ENCODE results near the gene PROX2.

The PROX2 gene

DNA sequence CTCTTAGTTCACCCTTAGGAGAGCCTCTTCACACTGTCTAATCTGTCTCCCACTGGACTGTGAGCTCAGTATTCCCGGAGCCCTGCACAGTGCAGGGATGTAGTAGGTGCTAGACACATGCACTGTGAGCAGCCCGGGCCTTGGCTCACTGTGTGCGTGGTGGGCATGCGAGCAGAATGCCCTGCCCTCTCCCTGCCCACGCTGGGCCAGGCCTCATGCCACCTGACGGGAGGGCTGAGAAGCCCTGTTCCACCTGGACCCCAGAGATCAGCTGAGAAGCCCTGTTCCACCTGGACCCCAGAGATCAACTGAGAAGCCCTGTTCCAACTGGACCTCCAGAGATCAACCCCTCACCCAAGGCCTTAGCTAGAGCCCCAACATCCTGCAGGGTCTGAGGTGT is 36.2 kb upstream of the PROX2 start:
- DNase-seq: no peak
- H3K4me3 ChIP-seq (ENCODE audit: insufficient read depth in 1 of 2, low read depth in 1 of 2, low read length in 2 of 2): no peak overlapping the region
- peak overlapping the region; percentile 3 for H4K91ac ChIP-seq (ENCODE audit: low read length)
- no peaks in the 10 kb centered on the region for H3K9me3 ChIP-seq (ENCODE audit: control insufficient read depth, low read length)
- no peak overlapping the region for H2BK120ac ChIP-seq (ENCODE audit: low read depth, low read length)
- no peak overlapping the region for H2AK5ac ChIP-seq (ENCODE audit: low read length, severe bottlenecking)
- no peak overlapping the region for H3K4ac ChIP-seq (ENCODE audit: low read depth in 1 of 2, low read length in 2 of 2)
- 85% methylated on average over 6 of the region's 6 CpGs for WGBS
- H3K79me1 ChIP-seq (replicated peaks; ENCODE audit: low read length, poor library complexity, severe bottlenecking): no peaks in the 10 kb centered on the region
- H3K27ac ChIP-seq (ENCODE audit: low read length, poor library complexity, severe bottlenecking): no peak overlapping the region
- peak overlapping the region in 1 of 2 experiments; percentile 13 for H3K14ac ChIP-seq (ENCODE audit: low read length in 2 of 2)
- no peak overlapping the region for H3K23ac ChIP-seq (ENCODE audit: low read length in 2 of 2)
- H2BK12ac ChIP-seq (ENCODE audit: low read length in 2 of 2): no peak overlapping the region
- H3K4me2 ChIP-seq (ENCODE audit: low read length, poor library complexity, severe bottlenecking): no peak overlapping the region
- no peak overlapping the region for H2BK5ac ChIP-seq (ENCODE audit: low read depth, low read length, poor library complexity, severe bottlenecking)
- H3K9ac ChIP-seq (ENCODE audit: low read length): no peak overlapping the region
- H2BK15ac ChIP-seq (ENCODE audit: low read depth, poor library complexity, severe bottlenecking): no peak overlapping the region
- H4K8ac ChIP-seq (ENCODE audit: low read length): no peak overlapping the region
- peaks cover 8% of the 10 kb centered on the region for H3K4me1 ChIP-seq (ENCODE audit: control insufficient read depth, insufficient read depth, low read depth, low read length)
- peaks cover 0 to 11% of the 10 kb centered on the region in 2 experiments for H3K36me3 ChIP-seq (ENCODE audit: control insufficient read depth in 1 of 2, insufficient read depth in 2 of 2, low read depth in 1 of 2, low read length in 2 of 2)
- H3K27me3 ChIP-seq (ENCODE audit: control insufficient read depth in 1 of 2, insufficient read depth in 1 of 2, low read length in 2 of 2): no peaks in the 10 kb centered on the region
- no peak overlapping the region for H2AFZ ChIP-seq (ENCODE audit: low read depth, low read length)
- no peak overlapping the region for H3K18ac ChIP-seq (ENCODE audit: low read depth in 1 of 2, low read length in 2 of 2)

GRCh38 chr14:74911704-74912103 is 35.8 kb upstream of the PROX2 start:
- H3K79me1 ChIP-seq (replicated peaks; ENCODE audit: low read length, poor library complexity, severe bottlenecking): no peaks in the 10 kb centered on the region
- no peak overlapping the region for H3K4me3 ChIP-seq (ENCODE audit: insufficient read depth in 1 of 2, low read depth in 1 of 2, low read length in 2 of 2)
- no peak overlapping the region for H3K9ac ChIP-seq (ENCODE audit: low read length)
- no peak overlapping the region for H3K18ac ChIP-seq (ENCODE audit: low read depth in 1 of 2, low read length in 2 of 2)
- no peak overlapping the region for H3K23ac ChIP-seq (ENCODE audit: low read length in 2 of 2)
- no peak overlapping the region for H2BK12ac ChIP-seq (ENCODE audit: low read length in 2 of 2)
- H4K8ac ChIP-seq (ENCODE audit: low read length): no peak overlapping the region
- no peak overlapping the region for H2BK120ac ChIP-seq (ENCODE audit: low read depth, low read length)
- H4K91ac ChIP-seq (ENCODE audit: low read length): no peak overlapping the region
- no peak overlapping the region for H2BK15ac ChIP-seq (ENCODE audit: low read depth, poor library complexity, severe bottlenecking)
- H2AK5ac ChIP-seq (ENCODE audit: low read length, severe bottlenecking): no peak overlapping the region
- H3K4me2 ChIP-seq (ENCODE audit: low read length, poor library complexity, severe bottlenecking): no peak overlapping the region
- no peak overlapping the region for H2BK5ac ChIP-seq (ENCODE audit: low read depth, low read length, poor library complexity, severe bottlenecking)
- no peak overlapping the region for H3K4ac ChIP-seq (ENCODE audit: low read depth in 1 of 2, low read length in 2 of 2)
- H2AFZ ChIP-seq (ENCODE audit: low read depth, low read length): no peak overlapping the region
- H3K4me1 ChIP-seq (ENCODE audit: control insufficient read depth, insufficient read depth, low read depth, low read length): peaks cover 4% of the 10 kb centered on the region
- no peaks in the 10 kb centered on the region for H3K27me3 ChIP-seq (ENCODE audit: control insufficient read depth in 1 of 2, insufficient read depth in 1 of 2, low read length in 2 of 2)
- H3K9me3 ChIP-seq (ENCODE audit: control insufficient read depth, low read length): no peaks in the 10 kb centered on the region
- no peak for DNase-seq
- no peak overlapping the region for H3K27ac ChIP-seq (ENCODE audit: low read length, poor library complexity, severe bottlenecking)
- H3K14ac ChIP-seq (ENCODE audit: low read length in 2 of 2): no peak overlapping the region
- H3K36me3 ChIP-seq (ENCODE audit: control insufficient read depth in 1 of 2, insufficient read depth in 2 of 2, low read depth in 1 of 2, low read length in 2 of 2): peaks cover 2 to 15% of the 10 kb centered on the region in 2 experiments
- 98% methylated on average over 5 of the region's 5 CpGs for WGBS

- Histone ChIP-seq H4K91ac (ENCODE audit: low read length) (no peak overlapping the region), H3K9ac (ENCODE audit: low read length) (no peak overlapping the region), H3K4me3 (ENCODE audit: insufficient read depth in 1 of 2, low read depth in 1 of 2, low read length in 2 of 2) (no peak overlapping the region), H3K4me1 (ENCODE audit: control insufficient read depth, insufficient read depth, low read depth, low read length) (peaks cover 7% of the 10 kb centered on the region), H3K4me2 (ENCODE audit: low read length, poor library complexity, severe bottlenecking) (no peak overlapping the region), H3K18ac (ENCODE audit: low read depth in 1 of 2, low read length in 2 of 2) (no peak overlapping the region), H3K14ac (ENCODE audit: low read length in 2 of 2) (no peak overlapping the region), H2AFZ (ENCODE audit: low read depth, low read length) (no peak overlapping the region), H3K27ac (ENCODE audit: low read length, poor library complexity, severe bottlenecking) (no peak overlapping the region), H3K27me3 (ENCODE audit: control insufficient read depth in 1 of 2, insufficient read depth in 1 of 2, low read length in 2 of 2) (no peaks in the 10 kb centered on the region), H2BK12ac (ENCODE audit: low read length in 2 of 2) (no peak overlapping the region), H3K9me3 (ENCODE audit: control insufficient read depth, low read length) (no peaks in the 10 kb centered on the region), H3K79me1 (replicated peaks; ENCODE audit: low read length, poor library complexity, severe bottlenecking) (no peaks in the 10 kb centered on the region), H2BK15ac (ENCODE audit: low read depth, poor library complexity, severe bottlenecking) (no peak overlapping the region), H2BK120ac (ENCODE audit: low read depth, low read length) (no peak overlapping the region), H3K23ac (ENCODE audit: low read length in 2 of 2) (no peak overlapping the region), H3K4ac (ENCODE audit: low read depth in 1 of 2, low read length in 2 of 2) (no peak overlapping the region), H2BK5ac (ENCODE audit: low read depth, low read length, poor library complexity, severe bottlenecking) (no peak overlapping the region), H4K8ac (ENCODE audit: low read length) (no peak overlapping the region), H2AK5ac (ENCODE audit: low read length, severe bottlenecking) (no peak overlapping the region), H3K36me3 (ENCODE audit: control insufficient read depth in 1 of 2, insufficient read depth in 2 of 2, low read depth in 1 of 2, low read length in 2 of 2) (peaks cover 6 to 20% of the 10 kb centered on the region in 2 experiments)
- DNase-seq: no peak
- WGBS: 97% methylated on average over 5 of the region's 6 CpGs
Measured at GRCh38 chr14:74911221-74911620, 35.3 kb upstream of the PROX2 start.

GRCh38 chr14:74910556-74910955 is 34.6 kb upstream of the PROX2 start:
- no peak overlapping the region for H2BK120ac ChIP-seq (ENCODE audit: low read depth, low read length)
- no peak overlapping the region for H4K8ac ChIP-seq (ENCODE audit: low read length)
- no peaks in the 10 kb centered on the region for H3K9me3 ChIP-seq (ENCODE audit: control insufficient read depth, low read length)
- H3K4ac ChIP-seq (ENCODE audit: low read depth in 1 of 2, low read length in 2 of 2): no peak overlapping the region
- WGBS: 84% methylated on average over 8 of the region's 10 CpGs
- H3K27me3 ChIP-seq (ENCODE audit: control insufficient read depth in 1 of 2, insufficient read depth in 1 of 2, low read length in 2 of 2): no peaks in the 10 kb centered on the region
- H3K14ac ChIP-seq (ENCODE audit: low read length in 2 of 2): no peak overlapping the region
- H2BK15ac ChIP-seq (ENCODE audit: low read depth, poor library complexity, severe bottlenecking): no peak overlapping the region
- no peaks in the 10 kb centered on the region for H3K79me1 ChIP-seq (replicated peaks; ENCODE audit: low read length, poor library complexity, severe bottlenecking)
- H2BK5ac ChIP-seq (ENCODE audit: low read depth, low read length, poor library complexity, severe bottlenecking): no peak overlapping the region
- no peak overlapping the region for H3K4me2 ChIP-seq (ENCODE audit: low read length, poor library complexity, severe bottlenecking)
- H3K4me1 ChIP-seq (ENCODE audit: control insufficient read depth, insufficient read depth, low read depth, low read length): peaks cover 7% of the 10 kb centered on the region
- H2AK5ac ChIP-seq (ENCODE audit: low read length, severe bottlenecking): no peak overlapping the region
- H4K91ac ChIP-seq (ENCODE audit: low read length): no peak overlapping the region
- H3K23ac ChIP-seq (ENCODE audit: low read length in 2 of 2): no peak overlapping the region
- no peak overlapping the region for H3K9ac ChIP-seq (ENCODE audit: low read length)
- no peak overlapping the region for H3K27ac ChIP-seq (ENCODE audit: low read length, poor library complexity, severe bottlenecking)
- peaks cover 6 to 20% of the 10 kb centered on the region in 2 experiments for H3K36me3 ChIP-seq (ENCODE audit: control insufficient read depth in 1 of 2, insufficient read depth in 2 of 2, low read depth in 1 of 2, low read length in 2 of 2)
- no peak for DNase-seq
- H3K4me3 ChIP-seq (ENCODE audit: insufficient read depth in 1 of 2, low read depth in 1 of 2, low read length in 2 of 2): no peak overlapping the region
- no peak overlapping the region for H2AFZ ChIP-seq (ENCODE audit: low read depth, low read length)
- no peak overlapping the region for H3K18ac ChIP-seq (ENCODE audit: low read depth in 1 of 2, low read length in 2 of 2)
- H2BK12ac ChIP-seq (ENCODE audit: low read length in 2 of 2): no peak overlapping the region
